IPS-18c (cell line): Measurements from ENCODE around the gene SPATA31C1.
"Not testable (repeated sequence)": the region's sequence is repeated elsewhere in the genome, so short reads cannot be mapped to it uniquely, and the experiment has no call there.

Experiments used
- H3K4me3 ChIP-seq: 2 replicates; pipeline ENCODE4 v1.7.0; 2013; ENCODE audit warnings: low read depth, mild to moderate bottlenecking, low read length, moderate library complexity; ENCODE audit not compliant: insufficient read depth
- H3K9me3 ChIP-seq: one replicate; pipeline ENCODE4 v1.6.1; 2013; ENCODE audit warnings: mild to moderate bottlenecking, low read length, moderate library complexity; ENCODE audit not compliant: control insufficient read depth, insufficient read depth

SPATA31C1 gene

DNA sequence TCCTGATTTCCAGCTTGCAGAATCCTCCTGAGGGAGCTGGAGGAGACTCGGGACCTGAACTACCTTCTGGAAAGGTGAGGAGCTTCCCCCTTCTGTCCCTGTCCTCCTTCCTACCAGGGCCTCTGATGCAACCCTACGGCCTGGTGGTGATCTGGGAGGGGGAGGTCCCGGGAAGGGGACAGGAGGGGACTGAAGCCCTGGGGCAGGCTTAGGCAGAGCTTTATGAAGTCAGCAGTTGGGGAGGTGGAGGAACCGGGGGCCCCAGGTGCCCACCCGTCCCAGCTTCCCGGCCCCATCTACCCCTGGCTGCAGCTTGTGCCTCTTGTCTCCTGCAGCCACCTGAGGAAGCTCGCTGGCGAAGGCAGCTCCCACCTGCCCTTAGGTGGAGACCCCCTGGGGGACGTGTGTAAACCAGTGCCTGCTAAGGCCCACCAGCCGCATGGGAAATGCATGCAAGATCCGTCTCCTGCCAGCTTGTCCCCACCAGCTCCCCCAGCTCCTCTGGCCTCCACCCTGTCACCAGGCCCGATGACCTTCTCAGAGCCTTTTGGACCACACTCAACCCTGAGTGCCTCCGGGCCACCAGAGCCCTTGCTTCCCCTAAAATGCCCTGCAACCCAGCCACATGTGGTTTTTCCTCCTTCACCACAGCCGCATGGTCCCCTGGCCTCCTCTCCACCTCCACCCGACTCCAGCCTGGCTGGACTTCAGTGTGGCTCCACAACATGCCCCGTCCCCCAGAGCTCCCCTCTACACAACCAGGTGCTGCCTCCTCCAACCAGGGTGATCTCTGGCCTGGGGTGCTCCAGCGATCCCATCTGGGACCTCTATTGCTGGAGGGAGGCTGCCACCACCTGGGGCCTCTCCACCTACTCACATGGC, 32.9 kb upstream of the SPATA31C1 start:
- no peaks in the 10 kb centered on the region for H3K9me3 ChIP-seq
- no peak overlapping the region for H3K4me3 ChIP-seq

DNA sequence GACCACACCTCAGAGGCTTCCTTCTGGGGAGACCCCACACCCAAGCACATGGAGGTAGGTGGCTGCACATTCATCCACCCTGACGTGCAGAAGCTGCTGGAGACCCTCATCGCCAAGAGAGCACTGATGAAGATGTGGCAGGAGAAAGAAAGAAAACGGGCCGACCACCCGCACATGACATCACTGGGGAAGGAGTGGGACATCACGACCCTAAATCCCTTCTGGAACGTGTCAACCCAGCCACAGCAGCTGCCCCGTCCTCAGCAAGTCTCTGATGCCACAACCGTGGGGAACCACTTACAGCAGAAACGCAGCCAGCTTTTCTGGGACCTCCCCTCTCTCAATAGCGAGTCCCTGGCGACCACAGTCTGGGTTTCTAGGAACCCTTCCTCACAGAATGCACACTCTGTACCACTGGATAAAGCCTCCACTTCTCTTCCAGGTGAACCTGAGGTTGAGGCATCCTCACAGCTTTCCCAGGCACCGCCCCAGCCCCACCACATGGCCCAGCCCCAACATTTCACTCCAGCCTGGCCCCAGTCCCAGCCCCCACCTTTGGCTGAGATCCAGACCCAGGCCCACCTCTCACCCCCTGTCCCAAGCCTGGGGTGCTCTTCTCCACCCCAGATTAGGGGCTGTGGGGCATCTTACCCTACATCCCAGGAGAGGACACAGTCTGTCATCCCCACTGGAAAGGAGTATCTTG, 32.1 kb upstream of the SPATA31C1 start:
- no peaks in the 10 kb centered on the region for H3K9me3 ChIP-seq
- no peak overlapping the region for H3K4me3 ChIP-seq

DNA sequence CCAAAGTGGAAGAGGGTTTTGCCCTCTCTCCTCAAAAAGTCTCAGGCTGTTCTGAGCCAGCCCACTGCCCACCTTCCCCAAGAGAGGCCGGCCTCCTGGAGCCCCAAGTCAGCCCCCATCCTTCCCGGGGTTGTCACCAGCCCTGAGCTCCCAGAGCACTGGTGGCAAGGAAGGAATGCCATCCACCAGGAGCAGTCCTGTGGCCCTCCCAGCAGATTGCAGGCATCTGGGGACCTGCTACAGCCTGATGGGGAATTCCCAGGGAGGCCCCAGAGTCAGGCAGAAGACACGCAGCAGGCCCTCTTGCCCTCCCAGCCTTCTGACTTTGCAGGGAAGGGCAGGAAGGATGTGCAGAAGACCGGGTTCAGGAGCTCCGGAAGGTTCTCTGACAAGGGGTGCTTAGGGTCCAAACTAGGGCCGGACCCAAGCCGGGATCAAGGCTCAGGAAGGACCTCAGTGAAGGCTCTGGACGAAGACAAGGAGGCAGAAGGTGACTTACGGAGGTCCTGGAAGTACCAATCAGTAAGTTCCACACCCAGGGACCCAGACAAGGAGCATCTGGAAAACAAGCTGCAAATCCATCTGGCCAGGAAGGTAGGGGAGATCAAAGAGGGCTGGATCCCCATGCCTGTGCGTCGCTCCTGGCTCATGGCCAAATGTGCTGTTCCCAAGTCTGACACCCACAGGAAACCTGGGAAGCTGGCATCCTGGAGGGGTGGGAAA, 31.4 kb upstream of the SPATA31C1 start:
- H3K9me3 ChIP-seq = no peaks in the 10 kb centered on the region
- H3K4me3 ChIP-seq = no peak overlapping the region

GRCh38 chr9:87886933-87887505, 30.7 kb upstream of the SPATA31C1 start:
- no peak overlapping the region for H3K4me3 ChIP-seq
- no peaks in the 10 kb centered on the region for H3K9me3 ChIP-seq

- H3K9me3 ChIP-seq = no peaks in the 10 kb centered on the region
- no peak overlapping the region for H3K4me3 ChIP-seq
Observed at GRCh38 chr9:87887661-87888480, 29.9 kb upstream of the SPATA31C1 start.

DNA sequence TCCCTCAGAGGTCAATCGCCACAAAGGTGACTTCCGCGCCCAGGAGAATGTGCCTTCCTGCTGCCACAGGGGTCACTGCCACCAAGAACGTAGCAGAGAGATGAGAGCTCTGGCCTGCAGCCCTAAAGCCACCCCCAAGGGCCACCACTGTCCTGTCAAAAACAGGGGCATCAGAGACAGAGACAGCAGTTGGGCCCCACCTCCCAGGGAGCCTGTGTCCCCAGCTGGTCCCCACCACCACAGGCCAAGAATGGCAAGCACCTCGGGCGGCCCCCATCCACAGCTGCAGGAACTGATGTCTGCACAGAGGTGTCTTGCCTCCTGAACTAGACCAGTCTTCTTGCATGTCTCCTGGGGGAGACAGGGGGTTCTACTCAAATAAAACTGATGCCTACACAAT, 29.3 kb upstream of the SPATA31C1 start:
- no peak overlapping the region for H3K4me3 ChIP-seq
- H3K9me3 ChIP-seq = no peaks in the 10 kb centered on the region

- Histone ChIP-seq H3K4me3 (no peak overlapping the region), H3K9me3 (no peaks in the 10 kb centered on the region)
Observed at GRCh38 chr9:87889065-87889881, 28.5 kb upstream of the SPATA31C1 start.

GRCh38 chr9:87889882-87890252, 27.9 kb upstream of the SPATA31C1 start:
- no peaks in the 10 kb centered on the region for H3K9me3 ChIP-seq
- H3K4me3 ChIP-seq = no peak overlapping the region

GRCh38 chr9:87890837-87891236, 26.9 kb upstream of the SPATA31C1 start:
- Histone ChIP-seq H3K4me3 (no peak overlapping the region), H3K9me3 (no peaks in the 10 kb centered on the region)

GRCh38 chr9:87891754-87892153, 26.0 kb upstream of the SPATA31C1 start:
- Histone ChIP-seq H3K9me3 (no peaks in the 10 kb centered on the region), H3K4me3 (no peak overlapping the region)

GRCh38 chr9:87892956-87893355, 24.8 kb upstream of the SPATA31C1 start:
- H3K9me3 ChIP-seq = no peaks in the 10 kb centered on the region
- H3K4me3 ChIP-seq = no peak overlapping the region

- H3K9me3 ChIP-seq = no peaks in the 10 kb centered on the region
- no peak overlapping the region for H3K4me3 ChIP-seq
Observed at GRCh38 chr9:87894998-87895625, 22.6 kb upstream of the SPATA31C1 start.

- H3K9me3 ChIP-seq = no peaks in the 10 kb centered on the region
- no peak overlapping the region for H3K4me3 ChIP-seq
Observed at GRCh38 chr9:87896891-87897290, 20.9 kb upstream of the SPATA31C1 start.

DNA sequence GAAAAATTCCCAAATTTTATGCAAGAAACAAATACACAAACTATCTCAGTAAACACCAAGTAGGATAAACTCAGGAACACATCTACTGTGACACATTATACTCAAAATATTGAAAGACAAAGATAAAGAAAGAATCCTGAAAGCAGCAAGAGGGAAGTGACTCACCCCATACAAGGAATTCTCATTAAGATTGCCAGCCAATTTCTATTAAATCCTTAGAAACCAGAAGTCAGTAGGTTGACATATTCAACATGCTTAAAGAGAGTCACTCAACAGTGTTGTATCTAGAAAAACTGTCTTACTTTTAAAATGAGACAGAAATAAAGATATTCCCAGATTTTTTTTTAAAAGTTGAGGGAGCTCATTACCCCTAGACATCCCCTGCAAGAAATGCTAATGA, 19.6 kb upstream of the SPATA31C1 start:
- no peaks in the 10 kb centered on the region for H3K9me3 ChIP-seq
- H3K4me3 ChIP-seq = no peak overlapping the region

GRCh38 chr9:87902371-87902770, 15.4 kb upstream of the SPATA31C1 start:
- not testable (repeated sequence) for H3K9me3 ChIP-seq, H3K4me3 ChIP-seq
